ENCODE results near the gene GAB2. TPM values are rescaled to one million over a fixed set of nuclear protein-coding genes. Genes with fewer than 3 reads are reported as not detected.

Gene GAB2
- total RNA-seq, 1 experiment from 2014 or later, result 3.3 TPM

DNA sequence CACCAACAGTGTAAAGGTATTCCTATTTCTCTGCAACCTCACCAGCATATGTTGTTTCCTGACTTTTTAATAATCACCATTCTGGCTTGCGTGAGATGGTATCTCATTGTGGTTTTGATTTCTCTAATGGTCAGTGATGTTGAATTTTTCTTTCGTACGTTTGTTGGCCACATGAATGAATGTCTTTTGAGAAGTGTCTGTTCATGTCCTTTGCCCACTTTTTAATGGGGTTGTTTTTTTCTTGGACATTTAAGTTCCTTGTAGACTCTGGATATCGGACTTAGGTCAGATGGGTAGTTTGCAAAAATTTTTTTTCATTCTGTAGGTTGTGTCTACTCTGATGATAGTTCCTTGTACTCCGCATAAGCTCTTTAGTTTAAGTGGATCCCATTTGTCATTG is 206.1 kb downstream of the GAB2 start:
- no peak overlapping the region for H2AFZ ChIP-seq (ENCODE audit: low read length)
- no peak for TF ChIP-seq CTCF (conservative IDR thresholded peaks at IDR 0.05)
- H2BK15ac ChIP-seq (ENCODE audit: low read depth, low read length), result no peak overlapping the region
- H3K27me3 ChIP-seq (ENCODE audit: insufficient read depth, low read length), result no peaks in the 10 kb centered on the region
- no peak overlapping the region for H3K27ac ChIP-seq (ENCODE audit: insufficient read length, low read depth, low read length)
- Mint-ChIP-seq H3K36me3 (ENCODE audit: insufficient read depth in 1 of 3, low read depth in 3 of 3) (peaks cover 11 to 27% (median 22%) of the 10 kb centered on the region in 3 experiments), H3K27ac (no peak overlapping the region), H3K27me3 (ENCODE audit: low read depth) (no peaks in the 10 kb centered on the region; the same call in 1 of the 2 replicates), H3K9me3 (no peaks in the 10 kb centered on the region), H3K4me1 (peaks cover 3 to 5% of the 10 kb centered on the region in 2 experiments; a peak in 2 of 4 replicates), H3K4me3 (no peak overlapping the region)
- H3K9ac ChIP-seq (ENCODE audit: extremely low read depth, insufficient read length, low read length), result no peak overlapping the region
- H2BK120ac ChIP-seq (ENCODE audit: low read depth, low read length, poor library complexity, severe bottlenecking), result no peak overlapping the region
- no peak overlapping the region for H2BK12ac ChIP-seq (ENCODE audit: insufficient read length, low read depth, low read length)
- no peak overlapping the region for H2BK20ac ChIP-seq (ENCODE audit: low read depth, low read length, poor library complexity, severe bottlenecking)
- H3K14ac ChIP-seq (ENCODE audit: insufficient read depth, low read length), result no peak overlapping the region
- no peaks in the 10 kb centered on the region for H3K4me1 ChIP-seq (ENCODE audit: insufficient read depth, low read length)
- no peak overlapping the region for H3K56ac ChIP-seq (ENCODE audit: insufficient read length, low read depth, low read length)
- H3K23me2 ChIP-seq (ENCODE audit: insufficient read length, low read depth, low read length, poor library complexity, severe bottlenecking), result no peaks in the 10 kb centered on the region
- H4K8ac ChIP-seq (replicated peaks; ENCODE audit: insufficient read length, low read depth, low read length), result no peak overlapping the region
- H3K79me2 ChIP-seq (ENCODE audit: insufficient read depth, low read length), result no peaks in the 10 kb centered on the region
- H3T11ph ChIP-seq (ENCODE audit: low read length), result no peak overlapping the region
- no peak overlapping the region for H2BK5ac ChIP-seq (ENCODE audit: insufficient read length, low read length)
- H4K20me1 ChIP-seq (ENCODE audit: control insufficient read depth, insufficient read depth, insufficient read length), result no peaks in the 10 kb centered on the region
- no peak overlapping the region for H4K5ac ChIP-seq (ENCODE audit: insufficient read length, low read depth, low read length)
- no peak for DNase-seq
- no peak overlapping the region for H4K91ac ChIP-seq (ENCODE audit: insufficient read length, low read depth, low read length)
- H3K23ac ChIP-seq (ENCODE audit: insufficient read length, low read depth, low read length), result no peak overlapping the region
- H3K4ac ChIP-seq (ENCODE audit: low read depth, low read length), result no peak overlapping the region
- no peaks in the 10 kb centered on the region for H3K9me3 ChIP-seq (ENCODE audit: control insufficient read depth, low read depth, low read length)
- H2AK5ac ChIP-seq (ENCODE audit: insufficient read length, low read length), result no peak overlapping the region
- no peak overlapping the region for H3K18ac ChIP-seq (ENCODE audit: insufficient read length, low read depth, low read length)
- no CpG with 5 or more reads among the region's 5 CpGs for WGBS (ENCODE audit: extremely low coverage, insufficient read length, low lambda C conversion rate)
- no peak overlapping the region for H3K4me2 ChIP-seq (ENCODE audit: insufficient read depth, insufficient read length, low read length)
- no peaks in the 10 kb centered on the region for H3K79me1 ChIP-seq (ENCODE audit: insufficient read depth, low read depth, low read length, poor library complexity, severe bottlenecking)

All from H9 (cell line).